MM.1S (cell line): ENCODE data around the gene SETD1A.

ENCODE experiments used
- EZH2phosphoT487 ChIP-seq: fragments of 300-600 bp; sonication (generic); IDR thresholded peaks from 2 replicates; pipeline ENCODE4 v1.6.1; 2018; ENCODE audit warnings: antibody characterized with exemption, low read length
- TF ChIP-seq, protein P1 (sequence below): fragments of 300-600 bp; sonication (generic); IDR thresholded peaks from 2 replicates; pipeline ENCODE4 v1.5.1; 2016; ENCODE audit warnings: antibody characterized with exemption, low read length, mixed read lengths

DNA sequence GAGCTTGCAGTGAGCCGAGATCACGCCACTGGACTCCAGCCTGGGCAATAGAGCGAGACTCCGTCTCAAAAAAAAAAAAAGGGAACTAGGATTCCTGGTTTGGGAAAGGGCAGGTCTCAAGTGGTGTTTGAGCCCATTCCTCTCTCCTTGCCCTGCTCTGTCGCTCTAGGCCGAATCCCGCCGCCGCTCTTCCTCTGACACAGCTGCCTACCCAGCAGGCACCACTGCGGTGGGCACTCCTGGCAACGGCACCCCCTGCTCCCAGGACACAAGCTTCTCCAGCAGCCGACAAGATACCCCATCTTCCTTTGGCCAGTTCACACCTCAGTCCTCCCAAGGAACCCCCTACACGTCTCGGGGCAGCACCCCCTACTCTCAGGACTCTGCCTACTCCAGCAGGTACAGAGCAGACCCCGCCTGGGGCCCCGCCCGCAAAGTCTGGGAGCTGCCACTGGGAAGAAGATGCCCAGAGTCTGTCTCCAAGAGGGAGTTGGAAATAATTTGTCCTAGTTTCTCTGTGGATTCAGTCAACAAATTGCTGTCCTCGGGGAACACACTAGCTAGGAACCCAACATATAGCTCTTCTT, 6.5 kb downstream of the SETD1A start:
- TF ChIP-seq, protein P1, sequence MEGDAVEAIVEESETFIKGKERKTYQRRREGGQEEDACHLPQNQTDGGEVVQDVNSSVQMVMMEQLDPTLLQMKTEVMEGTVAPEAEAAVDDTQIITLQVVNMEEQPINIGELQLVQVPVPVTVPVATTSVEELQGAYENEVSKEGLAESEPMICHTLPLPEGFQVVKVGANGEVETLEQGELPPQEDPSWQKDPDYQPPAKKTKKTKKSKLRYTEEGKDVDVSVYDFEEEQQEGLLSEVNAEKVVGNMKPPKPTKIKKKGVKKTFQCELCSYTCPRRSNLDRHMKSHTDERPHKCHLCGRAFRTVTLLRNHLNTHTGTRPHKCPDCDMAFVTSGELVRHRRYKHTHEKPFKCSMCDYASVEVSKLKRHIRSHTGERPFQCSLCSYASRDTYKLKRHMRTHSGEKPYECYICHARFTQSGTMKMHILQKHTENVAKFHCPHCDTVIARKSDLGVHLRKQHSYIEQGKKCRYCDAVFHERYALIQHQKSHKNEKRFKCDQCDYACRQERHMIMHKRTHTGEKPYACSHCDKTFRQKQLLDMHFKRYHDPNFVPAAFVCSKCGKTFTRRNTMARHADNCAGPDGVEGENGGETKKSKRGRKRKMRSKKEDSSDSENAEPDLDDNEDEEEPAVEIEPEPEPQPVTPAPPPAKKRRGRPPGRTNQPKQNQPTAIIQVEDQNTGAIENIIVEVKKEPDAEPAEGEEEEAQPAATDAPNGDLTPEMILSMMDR: no peak
- no peak for TF ChIP-seq EZH2phosphoT487
